CD4-positive, alpha-beta T cell treated with Interleukin-15 for 1 hour (primary cell): ENCODE measurements around the gene BRSK1.

ENCODE experiments used
- DNase-seq: peaks from one replicate; pipeline ENCODE4 v3.0.0-alpha.2; 2020

BRSK1 gene

DNA sequence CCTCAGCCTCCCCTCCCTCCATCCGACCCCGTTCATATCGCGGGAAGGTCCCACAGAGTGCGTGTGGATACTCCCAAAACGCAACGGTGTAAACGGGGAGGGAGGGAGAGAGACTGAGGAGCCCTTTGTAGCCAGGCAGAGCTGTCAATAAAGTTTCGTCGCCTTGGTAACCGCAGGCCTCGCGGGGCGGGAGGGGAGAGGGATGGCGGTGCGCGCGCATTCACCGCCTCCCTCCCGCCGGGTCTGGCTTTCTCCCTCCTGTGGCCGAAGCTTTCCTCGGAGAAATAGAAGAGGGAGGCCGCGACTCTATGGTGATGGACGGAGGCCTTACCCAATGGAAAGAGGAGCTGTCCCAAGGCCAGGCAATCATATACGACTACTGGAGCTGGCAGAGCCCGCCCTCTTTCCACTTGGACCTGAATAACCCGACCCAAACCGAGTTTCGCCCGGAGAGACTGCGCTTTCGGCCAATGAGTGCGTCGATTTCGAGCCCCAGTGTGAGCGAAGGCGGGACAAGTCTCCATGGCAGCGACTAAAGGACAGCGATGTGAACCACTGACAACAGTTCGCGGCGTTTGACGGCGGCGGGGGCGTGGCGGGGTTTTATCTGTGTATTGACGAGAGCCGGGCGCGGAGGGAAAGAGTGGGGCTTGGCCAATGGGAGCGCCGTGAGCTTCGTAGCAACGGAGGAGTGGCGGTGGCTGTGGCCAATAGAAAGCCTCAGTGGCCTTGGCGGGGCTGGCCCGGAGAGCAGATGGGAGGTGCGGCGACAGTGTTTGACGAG, 55.5 kb downstream of the BRSK1 start, which contains the start of gene KMT5C:
TSS of gene KMT5C (plus strand) at position 772 of the 784 bp plus-strand sequence. CDS start 2,061 bp downstream, outside the sequence.
- DNase-seq: peak; percentile 100

DNA sequence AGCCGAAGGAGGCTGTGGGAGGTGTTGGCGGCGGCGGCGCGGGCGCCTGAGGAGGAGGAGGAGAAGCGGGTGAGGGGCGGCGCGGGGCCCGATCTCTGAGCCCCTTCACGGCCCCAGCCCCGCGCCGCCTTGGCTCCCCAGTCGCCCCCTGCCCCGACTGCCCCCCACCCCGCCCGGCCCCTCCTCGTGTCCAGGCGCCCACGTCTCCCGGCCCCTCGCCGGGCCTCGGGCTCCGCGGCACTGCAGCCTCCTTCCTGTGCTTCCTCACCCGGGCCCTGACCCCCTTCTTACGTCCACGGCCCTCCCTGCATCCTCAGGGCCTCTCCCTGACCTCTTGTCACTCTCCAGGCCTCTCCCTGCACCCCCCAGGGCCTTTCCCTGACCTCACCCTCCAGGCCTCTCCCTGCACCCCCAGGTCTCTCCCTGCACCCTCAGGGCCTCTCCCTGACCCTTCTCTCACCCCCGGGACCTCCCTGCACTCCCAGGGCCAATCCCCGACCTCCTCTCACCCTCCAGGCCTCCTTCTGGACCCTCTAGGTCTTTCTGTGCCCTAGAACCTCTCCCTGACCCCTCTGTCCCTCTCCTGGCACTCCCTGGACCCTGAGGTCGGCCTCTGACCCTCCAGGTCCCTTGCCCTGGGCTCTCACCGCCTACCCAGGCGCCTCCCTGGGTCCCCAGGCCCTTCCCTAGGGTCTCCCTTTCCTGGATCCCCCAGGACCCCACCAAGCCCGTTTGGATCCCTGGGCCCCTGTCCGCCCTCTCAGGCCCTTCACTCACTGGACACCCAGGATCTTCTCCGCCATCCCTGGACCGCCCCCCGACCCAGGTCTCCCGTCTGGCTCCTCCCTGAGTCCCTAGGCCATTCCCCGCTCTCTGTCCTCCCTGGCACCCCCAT, 56.3 kb downstream of the BRSK1 start:
- peak; percentile 55 for DNase-seq

DNA sequence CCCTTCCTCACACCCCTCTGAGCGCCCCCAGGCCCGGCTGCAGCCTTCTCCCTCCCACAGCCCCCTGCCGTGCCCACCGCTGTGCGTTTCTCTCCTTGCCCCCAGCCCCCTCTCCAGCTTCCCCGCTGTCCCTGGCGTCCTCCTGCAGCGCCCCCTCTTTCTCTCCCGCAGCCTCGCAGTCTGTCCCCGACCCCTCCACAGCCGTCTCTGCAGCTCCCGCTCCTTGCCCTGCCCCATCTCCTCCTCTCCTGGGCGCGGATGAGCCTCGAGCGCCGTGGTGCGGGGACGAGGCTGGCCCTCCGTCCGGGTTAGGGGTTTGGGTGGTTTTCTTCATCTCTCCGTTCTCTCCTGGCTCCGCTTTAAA, 57.0 kb downstream of the BRSK1 start:
- no peak for DNase-seq

DNA sequence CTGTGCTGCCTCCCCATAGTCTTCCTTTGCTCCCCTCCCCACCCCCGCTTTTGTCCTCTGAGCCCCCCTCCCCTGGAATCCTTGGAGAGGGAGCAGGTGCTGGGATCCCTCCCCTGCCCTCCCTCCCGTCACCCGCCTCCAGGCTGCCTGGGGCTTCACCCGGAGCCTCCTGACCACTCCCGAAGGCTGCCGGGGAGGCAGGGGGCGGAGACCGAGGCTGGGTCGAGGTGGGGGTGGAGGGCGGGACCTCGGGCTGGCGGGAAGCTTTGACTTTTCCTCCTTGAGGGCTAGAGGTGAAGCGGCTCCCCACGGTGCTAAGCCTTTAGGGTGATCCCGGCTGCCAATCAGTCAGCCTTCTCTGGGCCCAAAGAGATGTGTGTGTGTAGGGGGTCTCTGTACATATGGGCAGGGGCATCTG, 57.4 kb downstream of the BRSK1 start:
- peak; percentile 57 for DNase-seq

- DNase-seq: no peak
Measured at GRCh38 chr19:55341595-55342531, 58.1 kb downstream of the BRSK1 start.

- DNase-seq: no peak
Measured at GRCh38 chr19:55344444-55344843, 60.6 kb downstream of the BRSK1 start.

DNA sequence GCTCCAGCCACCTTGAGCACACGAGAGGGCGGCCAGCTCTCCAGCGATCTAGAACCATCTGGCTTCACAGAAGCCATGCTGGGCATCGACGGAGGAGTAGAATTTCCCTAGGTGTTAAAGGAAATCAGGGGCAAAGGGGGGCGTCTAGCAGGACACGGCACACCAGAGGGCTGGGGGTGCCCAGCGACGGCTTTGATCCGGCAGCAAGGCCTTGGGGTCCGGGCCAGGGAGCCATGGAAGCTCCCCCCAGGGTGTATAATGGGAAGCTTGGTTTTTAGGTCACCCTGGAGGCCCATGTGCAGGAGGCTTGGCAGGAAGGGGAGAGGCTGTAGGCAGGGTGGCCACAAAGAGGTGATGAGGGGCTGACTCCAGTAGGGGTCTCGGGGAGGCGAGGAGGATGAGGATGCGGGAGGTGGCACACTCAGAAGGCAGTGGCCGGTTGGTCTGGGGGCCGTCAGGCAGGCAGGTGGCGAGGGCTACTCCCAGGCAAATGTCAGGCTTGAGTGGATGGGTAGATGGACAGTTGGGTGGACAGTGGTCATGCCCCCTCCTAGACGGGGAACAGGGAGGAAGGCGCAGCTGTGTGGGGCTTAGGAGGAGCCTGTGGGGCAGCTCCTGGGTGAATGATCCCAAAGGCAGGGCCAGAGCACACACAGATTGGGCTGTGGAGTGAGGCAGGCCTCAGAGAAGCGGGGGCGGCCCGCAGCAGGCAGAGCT, 61.5 kb downstream of the BRSK1 start:
- DNase-seq: no peak

GRCh38 chr19:55345818-55346724, 62.3 kb downstream of the BRSK1 start:
- DNase-seq: no peak

GRCh38 chr19:55346725-55347441, 63.1 kb downstream of the BRSK1 start:
- DNase-seq: no peak

GRCh38 chr19:55347442-55348009, 63.7 kb downstream of the BRSK1 start:
- DNase-seq: no peak

DNA sequence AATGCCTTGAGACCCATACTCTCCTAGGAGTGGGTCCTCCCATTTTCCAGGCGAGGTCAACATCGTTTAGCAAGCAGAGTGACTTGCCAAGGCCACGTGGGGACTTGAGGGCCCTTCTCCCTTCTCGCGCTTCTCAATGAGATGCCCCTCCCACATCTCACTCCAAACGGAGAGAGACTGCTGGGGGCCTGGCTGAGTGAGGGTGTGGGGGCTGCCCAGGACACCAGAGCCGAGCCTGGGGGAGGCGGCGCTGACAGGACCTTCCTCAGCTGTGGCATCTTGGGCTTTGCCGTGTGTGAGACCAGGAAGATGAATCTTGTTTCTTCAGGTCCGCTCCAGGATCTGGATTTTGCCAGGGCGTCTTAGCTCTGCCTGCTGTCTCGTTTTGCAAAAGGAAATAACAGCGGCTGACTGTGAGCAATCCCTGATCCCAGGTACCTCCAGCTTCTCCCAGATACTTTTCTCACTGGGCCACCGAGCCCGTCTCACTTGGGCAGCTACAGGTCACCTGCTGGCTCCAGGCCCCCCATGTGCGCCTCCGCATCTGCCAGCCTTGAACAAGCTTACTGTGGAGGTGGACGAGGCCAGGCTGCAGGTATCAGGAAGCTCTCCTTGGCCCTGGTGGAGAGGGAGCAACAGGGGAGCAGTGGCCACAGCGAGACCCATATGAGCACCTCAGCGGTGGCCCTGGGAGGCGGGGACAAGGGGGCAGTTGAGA, 64.7 kb downstream of the BRSK1 start:
- no peak for DNase-seq

DNA sequence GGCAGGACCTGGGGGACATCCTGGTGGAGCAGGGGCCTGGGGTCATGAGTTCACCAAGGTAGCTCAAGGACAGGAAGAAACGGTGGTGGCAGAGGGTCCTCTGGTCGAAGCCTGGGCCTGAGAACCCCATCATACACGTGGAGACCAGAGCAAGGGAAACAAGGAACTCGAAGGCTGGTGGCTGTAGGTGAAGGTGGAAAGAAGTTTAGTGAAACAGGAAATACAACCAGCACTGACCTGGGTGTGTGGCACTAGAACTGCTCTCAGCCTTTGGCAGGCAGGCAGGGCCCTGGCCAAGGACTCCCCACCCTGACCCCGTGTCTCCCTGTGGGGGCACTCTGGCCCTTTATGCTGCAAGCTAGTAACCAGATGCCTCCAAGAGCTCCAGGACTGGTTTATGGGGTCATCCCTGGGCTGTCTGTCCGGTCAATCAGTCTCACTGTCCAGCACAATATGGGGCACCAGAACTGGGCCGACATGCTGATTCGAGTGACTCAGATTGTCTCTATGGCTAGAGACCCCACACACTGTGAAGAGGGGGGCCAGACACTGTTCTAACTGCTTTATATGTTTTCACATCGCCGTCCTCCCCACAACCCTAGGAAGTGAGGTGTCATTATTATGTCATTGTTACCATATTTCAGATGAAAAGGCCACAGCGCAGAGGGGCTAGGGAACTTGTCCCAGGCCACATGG, 67.0 kb downstream of the BRSK1 start:
- no peak for DNase-seq

GRCh38 chr19:55352040-55352439, 68.2 kb downstream of the BRSK1 start:
- no peak for DNase-seq

DNA sequence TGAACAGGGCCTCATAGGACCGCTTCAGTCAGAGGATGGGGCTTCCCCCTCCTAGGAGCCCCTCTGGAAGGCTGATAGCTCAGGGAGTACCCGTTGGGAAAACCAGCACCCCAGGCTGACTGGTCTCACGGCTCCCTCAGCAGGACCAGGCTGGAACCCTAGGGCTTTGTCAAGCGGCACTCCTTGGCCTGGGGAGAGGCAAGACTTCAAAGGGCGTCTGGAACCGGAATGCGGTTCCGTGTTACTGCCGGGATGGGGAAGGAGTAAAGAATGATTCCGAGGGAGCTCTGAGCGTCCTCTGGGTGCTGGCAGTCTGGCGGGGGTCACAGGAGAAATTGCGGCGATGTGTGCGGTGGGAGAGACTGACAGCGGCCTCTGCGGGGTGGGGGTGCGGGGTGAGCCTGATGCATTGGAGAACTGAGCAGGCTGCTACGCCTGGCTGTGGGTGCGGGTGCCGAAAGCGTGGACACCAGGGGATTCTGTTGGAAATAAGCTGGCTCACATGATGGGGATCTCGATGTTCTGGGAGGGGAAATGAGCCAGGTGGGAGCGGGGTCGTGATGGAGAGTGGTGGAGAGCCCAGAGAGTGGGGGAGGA, 68.8 kb downstream of the BRSK1 start:
- no peak for DNase-seq

GRCh38 chr19:55353356-55353802, 69.6 kb downstream of the BRSK1 start:
- no peak for DNase-seq

- peak; percentile 81 for DNase-seq
Measured at GRCh38 chr19:55353803-55354697, 70.3 kb downstream of the BRSK1 start.

DNA sequence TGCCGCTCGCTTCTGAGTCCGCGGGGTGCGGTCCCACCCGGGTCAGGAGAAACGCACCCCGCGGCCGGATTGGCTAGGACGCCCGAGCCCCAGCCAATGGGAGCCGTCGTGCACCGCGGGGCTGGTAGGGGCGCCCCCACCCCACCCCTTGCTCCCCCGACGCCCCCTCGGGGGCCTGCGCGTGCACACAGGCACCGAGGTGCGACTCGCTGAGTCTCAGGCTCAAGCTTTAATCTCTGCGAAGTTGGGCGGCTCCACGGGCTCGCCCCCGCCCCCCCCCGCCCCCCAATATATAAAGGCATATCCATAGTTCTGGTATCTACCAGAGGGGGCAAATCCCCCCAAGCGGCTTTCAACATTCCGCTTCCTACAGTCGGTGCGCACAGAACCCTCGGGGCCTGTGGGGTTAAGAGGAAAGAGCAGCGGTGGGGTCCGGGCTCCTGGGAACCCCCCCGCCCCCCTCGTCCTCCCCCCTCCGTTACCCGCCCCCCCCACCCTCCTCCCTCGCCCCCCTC, 71.0 kb downstream of the BRSK1 start, which contains the start of gene COX6B2:
TSS of gene COX6B2 (minus strand) at position 22 of the 515 bp plus-strand sequence. CDS start 198 bp downstream, outside the sequence.
- DNase-seq: no peak
